NOMO-1 treated with DMSO at 0.1 percent for 48 hours (cell line): ENCODE results near the gene MEGF10.

Experiments used
- DNase-seq: peaks from one replicate; lab custom pipeline; 2025; ENCODE audit not compliant: unreplicated experiment; lab: John Stamatoyannopoulos, UW

Gene MEGF10

DNA sequence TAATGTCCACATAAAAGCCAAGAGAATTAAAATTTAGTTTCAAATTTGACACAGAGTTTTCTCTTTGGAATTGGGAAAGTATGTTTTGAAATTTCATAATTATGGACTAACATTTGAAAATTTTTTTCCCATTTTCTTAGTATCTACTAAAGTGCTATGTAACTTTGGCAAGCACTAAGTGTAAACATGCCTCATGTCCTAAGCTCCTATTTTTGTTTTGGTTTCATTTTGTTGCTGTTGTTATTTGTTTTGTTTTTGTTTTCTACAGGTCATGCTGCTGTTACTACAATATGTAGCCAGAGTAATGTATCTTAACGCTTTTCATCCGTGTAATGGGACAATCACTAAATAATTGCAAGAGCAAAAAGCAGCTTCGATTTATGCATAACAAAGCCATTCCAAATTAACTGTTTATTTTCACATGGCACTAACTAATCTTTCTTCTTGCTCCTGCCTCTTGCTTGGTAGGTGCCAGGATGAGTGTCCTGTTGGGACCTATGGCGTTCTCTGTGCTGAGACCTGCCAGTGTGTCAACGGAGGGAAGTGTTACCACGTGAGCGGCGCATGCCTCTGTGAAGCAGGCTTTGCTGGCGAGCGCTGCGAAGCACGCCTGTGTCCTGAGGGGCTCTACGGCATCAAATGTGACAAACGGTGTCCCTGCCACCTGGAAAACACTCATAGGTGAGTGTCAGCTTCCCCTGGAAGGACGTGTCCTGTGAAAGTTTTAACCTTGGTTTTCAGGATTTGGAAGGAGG is 119.5 kb downstream of the MEGF10 start:
- DNase-seq = no peak

DNA sequence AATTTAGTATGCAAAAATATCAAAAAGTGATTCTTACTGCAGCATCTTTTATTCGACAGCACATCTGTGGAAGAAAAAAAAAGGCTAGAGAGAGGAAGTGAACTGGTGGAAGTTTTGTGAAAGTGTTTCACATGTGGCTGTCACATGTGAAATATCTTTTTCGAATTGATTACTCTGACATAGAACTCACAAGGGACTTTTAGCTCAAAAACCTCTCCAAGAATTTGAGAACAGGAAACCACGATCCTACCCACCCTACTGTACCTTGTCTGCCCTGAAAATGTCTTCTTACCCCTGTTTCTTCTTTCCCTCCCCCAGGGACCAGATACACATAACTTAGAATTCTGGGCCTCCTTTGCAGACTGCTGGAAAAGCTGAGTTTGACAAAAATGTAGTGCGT is 120.4 kb downstream of the MEGF10 start:
- DNase-seq = peak; percentile 20

- DNase-seq = no peak
Measured at GRCh38 chr5:127411381-127411780, 120.8 kb downstream of the MEGF10 start.

- DNase-seq = no peak
Measured at GRCh38 chr5:127412698-127413097, 122.1 kb downstream of the MEGF10 start.

- DNase-seq = no peak
Measured at GRCh38 chr5:127415034-127415433, 124.4 kb downstream of the MEGF10 start.

- no peak for DNase-seq
Measured at GRCh38 chr5:127416906-127417305, 126.3 kb downstream of the MEGF10 start.

DNA sequence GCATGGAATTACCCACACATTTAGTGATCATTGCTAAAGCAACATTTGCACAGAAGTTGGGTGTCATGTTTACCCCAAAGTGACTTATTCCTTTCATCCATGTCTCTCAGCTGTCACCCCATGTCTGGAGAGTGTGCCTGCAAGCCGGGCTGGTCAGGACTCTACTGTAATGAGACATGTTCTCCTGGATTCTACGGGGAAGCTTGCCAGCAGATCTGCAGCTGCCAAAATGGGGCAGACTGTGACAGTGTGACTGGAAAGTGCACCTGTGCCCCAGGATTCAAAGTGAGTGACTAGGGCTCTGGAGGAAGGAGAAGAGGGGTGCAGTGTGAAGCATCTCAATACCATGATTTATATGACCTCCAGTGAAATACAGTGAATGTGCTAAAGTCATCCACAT is 126.9 kb downstream of the MEGF10 start:
- DNase-seq = no peak

DNA sequence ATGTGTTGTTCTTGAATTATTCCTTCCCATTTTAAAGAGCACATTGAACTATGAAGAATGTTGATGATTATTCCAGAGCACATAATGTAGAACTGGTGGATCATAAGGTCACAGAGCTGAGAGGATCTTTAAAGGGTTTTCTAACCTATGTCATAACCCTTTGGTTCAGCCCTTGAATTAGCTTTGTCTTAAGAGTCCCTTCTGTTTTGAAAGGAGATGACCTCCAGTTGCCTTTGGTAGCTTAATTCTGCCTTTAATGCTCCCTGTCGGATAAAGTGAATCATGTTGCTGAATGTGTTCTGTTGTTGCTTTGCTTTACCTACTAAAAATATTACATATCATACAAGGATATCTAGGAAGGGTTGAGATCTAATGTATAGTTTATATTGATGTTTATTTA is 127.8 kb downstream of the MEGF10 start:
- DNase-seq = no peak

- DNase-seq = no peak
Measured at GRCh38 chr5:127418974-127419682, 128.5 kb downstream of the MEGF10 start.

GRCh38 chr5:127419683-127420257 is 129.2 kb downstream of the MEGF10 start:
- no peak for DNase-seq

DNA sequence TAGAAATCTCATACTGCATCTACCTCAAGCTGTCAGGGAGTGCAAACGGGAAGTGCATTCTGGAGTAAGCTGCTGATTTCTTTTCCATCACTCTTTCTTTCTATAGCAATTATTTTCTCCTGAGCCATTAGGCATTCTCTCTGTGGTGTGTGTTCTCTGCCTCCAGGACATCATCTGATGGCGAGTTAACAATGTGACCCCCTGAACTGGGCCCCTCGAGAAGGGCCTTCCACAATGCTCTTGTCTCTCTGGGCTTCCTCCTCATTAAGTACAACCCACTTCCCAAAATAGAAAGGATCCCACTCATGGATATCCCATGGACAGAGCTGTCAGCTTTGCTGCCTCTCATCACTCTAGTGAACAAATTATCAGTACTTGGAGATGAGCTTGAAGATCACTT is 130.2 kb downstream of the MEGF10 start:
- no peak for DNase-seq

DNA sequence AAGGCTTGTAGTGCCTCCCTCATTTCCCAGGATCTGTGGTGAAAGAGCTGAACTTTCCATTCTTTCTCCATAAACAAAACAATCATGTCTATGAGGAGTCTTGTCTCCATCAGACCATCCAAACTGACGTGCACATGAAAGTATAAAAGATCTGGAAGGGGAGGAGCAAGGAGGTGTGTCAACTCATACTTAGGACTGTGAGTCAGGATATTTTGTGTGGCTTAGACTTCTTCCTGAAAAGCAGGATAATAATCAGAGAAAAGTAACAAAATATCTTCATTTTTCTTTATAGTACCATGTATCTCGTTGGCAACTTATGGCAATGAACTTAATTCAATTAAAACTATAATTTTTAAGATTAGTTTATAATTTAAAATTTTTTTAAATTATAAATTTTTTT is 130.9 kb downstream of the MEGF10 start:
- no peak for DNase-seq

- DNase-seq = peak; percentile 47
Measured at GRCh38 chr5:127423173-127423798, 132.7 kb downstream of the MEGF10 start.

GRCh38 chr5:127425037-127425436 is 134.4 kb downstream of the MEGF10 start:
- DNase-seq = no peak

DNA sequence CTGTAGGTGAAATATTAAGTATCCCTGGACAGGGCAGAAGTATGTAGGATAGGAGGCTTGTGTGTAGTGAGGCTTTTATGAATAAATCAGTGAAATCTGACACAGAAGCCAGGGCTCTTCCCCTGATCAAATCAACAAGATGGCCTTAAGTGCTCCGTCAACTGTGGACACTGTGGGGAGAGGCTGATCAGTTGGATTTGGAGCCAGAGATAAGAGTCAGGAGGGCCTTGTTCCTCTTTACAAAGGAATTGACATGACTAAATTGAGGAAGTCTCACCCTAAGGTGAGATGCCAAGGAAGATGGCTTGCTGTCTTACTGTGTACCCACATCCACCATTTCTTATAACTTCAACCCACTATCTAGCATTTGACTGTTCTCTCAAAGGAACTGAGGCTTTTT is 135.3 kb downstream of the MEGF10 start:
- peak; percentile 53 for DNase-seq

GRCh38 chr5:127426661-127427060 is 136.1 kb downstream of the MEGF10 start:
- no peak for DNase-seq

DNA sequence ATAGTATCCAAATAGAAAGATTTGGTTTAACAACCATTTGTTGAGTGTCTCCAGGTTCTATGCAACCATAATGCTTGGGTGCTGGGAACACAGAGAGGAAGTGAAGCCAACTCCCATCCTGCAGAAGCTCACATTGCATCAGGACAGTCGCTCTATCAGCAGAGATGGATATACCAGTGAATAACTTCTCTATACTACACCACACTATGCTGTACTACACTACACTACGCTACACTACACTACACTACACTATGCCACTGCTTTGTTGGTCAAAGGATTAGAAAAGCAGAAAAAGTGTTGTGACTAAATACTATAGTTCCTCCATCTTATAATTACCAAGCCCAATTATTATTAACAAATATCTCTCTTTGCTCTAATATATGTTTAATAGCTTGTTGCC is 137.7 kb downstream of the MEGF10 start:
- peak; percentile 31 for DNase-seq

DNA sequence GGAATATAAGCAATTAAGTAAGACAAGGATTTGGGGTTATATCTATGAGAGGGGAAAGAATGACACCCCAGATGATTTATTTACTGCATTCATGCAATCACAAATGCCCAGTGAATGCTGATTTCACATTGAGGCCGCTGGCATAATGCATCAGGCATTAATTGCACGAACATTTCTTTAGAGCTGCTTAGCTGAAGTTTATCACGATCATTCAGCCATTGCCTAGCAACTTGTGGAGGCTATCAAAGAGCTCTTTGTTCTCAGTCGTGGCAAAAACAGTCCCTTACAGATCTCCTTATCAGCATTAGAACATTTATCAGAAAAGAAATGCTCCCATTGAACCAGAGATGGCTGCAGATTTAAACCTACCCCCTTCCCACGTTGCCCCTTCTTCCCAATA is 138.2 kb downstream of the MEGF10 start:
- DNase-seq = no peak

- DNase-seq = no peak
Measured at GRCh38 chr5:127429928-127430327, 139.3 kb downstream of the MEGF10 start.

DNA sequence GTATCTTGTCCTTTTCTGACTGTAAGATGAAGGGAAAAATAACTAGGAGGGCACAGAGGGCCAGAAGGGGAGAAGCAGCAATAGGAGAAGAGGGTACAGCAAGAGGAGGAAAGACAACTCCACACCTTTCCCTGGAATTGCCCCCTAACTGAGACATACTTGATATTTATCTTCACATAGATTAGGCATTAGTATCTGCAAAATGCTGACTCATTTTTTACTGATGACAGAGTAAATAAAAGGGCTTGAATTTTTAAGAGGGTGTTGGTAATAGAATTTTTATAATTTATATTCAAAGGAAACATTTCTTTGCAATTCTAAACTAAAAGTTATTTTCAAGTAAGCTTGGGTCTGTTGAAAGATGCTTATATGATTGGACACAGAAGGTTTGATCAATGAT is 140.0 kb downstream of the MEGF10 start:
- no peak for DNase-seq

DNA sequence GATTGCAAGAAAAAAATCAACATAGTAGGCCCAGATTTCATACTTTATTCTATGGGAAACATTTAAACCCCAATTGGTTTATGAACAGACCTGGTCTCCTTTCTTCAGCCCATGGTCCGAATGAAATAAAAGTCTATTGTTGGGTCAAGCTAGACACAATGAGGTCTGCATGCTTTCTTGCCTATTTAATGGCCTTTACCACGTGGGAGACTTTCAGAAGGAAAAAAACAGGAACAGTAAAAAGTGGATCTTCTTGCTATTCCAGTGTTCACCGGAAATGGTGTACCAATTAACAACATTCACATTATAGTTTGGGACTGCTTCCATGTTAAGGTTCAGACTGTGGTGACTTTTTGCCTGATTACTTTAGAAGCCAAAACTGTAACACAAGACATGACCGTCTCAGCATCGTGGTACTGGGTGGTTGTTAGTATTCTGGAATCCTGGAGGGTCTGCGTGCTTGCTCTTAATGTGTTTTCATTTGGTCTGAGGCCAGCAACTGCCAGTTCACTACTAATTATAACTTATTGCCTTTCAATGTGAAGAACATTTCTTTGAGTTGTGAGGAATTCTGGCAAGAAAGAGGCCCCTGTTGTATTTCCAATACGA is 141.5 kb downstream of the MEGF10 start:
- no peak for DNase-seq
